Endothelial cell of hepatic sinusoid (primary cell): Measurements from ENCODE around the gene ADAMTS3.

Source experiments
- in situ Hi-C: cut with HindIII; loops from 2 replicates; pipeline ENCODE4 v1.10.0; 2017; ENCODE audit warnings: low sequenced_read_pairs

Gene ADAMTS3

DNA sequence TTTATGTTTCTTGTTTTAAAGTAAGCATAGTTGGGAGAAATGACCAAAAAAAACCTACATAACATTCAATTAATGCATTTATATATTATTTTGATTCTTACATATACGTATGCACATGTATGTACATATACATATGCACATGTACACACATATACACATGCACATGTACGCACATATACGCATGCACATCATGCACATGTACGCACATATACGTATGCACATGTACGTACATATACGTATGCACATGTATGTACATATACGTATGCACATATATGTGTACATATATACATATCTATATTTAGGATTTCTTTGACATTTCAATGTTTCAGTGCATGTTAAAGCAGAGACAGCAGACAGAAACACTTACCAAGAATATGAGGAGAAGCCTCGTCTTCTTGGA is 263.4 kb downstream of the ADAMTS3 start:
- in situ Hi-C loops: no loop called here

DNA sequence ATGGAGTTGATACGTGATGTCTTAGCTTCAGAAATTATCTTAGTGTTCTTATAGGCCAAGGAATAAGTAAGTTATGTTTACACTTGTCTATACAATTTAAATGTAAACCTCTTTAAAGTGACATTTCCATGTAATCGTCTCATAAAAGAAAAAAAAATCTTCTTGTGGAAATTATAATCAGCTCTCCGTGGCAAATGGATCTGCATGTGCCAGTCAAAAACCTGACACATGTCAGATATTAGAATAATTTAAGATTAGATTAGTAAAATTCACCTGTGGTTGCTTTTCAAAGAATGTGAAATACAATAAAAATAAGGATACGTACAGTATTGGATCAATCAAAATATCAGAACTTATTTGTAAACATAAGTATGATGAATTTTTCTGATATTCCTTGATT is 263.9 kb downstream of the ADAMTS3 start:
- in situ Hi-C loops: no loop called here

DNA sequence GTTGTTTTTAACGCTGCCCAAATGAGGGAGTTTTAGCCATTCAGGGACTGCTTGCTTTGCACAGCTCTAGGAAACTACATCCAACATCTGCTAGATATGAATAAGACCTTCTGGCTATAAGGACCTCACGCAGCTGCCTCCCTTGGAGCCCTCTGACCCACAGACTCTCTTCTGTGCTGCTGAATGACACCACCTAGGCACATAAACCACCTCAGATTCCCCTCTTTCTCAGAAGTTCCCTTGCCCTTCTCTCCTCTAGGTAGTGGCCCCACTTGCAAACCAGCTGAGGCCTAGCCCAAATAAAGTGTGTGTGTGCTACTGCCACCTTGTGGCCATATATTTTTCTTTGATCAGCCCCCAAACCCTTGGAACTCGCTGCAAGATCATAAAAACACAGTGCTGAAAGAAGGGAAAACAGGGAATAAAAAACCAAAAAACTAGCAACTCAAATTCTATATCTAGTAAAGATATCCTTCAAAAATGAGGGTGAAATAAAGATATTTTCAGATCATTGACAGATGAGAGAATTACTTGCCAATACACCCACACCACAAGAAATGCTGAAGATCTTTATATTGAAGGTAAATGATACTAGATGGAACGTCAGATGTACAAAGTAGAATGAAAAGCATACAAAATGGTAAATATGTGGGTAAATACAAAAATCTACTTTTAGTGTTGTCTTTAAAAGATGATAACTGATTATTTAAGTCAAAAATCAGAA is 265.9 kb downstream of the ADAMTS3 start:
- in situ Hi-C loops: no loop called here

DNA sequence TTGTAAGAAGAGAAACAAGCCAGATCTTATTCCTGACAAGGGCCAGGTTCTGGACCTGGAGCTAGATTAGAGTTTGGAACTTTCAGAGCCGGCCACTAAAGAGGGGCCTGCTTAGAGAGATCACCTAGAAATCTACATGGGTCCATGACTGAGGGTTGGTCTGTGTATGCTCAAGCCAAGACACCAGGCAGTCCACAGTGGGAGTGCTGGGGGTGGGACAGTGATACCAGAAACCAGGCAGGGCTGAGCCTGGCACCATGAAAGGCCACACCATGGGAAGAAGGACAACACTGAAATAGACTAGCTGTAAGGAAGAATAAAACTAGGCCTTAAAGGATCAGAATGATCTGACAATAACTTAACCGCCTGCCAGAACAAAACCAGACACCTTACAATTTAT is 267.3 kb downstream of the ADAMTS3 start:
- in situ Hi-C loops: no loop called here

DNA sequence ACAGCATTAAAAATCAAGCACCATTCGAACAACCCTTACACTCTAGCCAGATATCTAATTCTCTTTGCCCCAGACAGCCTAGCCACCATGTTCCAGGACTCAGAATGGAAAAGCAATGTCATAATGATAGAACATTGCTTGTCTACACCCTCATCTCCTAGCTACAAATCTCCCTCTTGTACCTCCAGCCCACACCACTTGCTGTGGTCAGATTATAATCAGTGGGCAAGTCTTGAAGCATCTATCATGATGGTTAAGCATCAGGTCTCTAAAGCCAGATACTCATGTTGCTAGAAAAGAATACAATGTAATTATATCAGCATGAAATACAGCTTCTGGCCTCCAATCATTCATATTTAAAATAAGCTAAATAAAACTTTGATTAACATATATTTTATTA is 268.9 kb downstream of the ADAMTS3 start:
- in situ Hi-C loops: no loop called here

DNA sequence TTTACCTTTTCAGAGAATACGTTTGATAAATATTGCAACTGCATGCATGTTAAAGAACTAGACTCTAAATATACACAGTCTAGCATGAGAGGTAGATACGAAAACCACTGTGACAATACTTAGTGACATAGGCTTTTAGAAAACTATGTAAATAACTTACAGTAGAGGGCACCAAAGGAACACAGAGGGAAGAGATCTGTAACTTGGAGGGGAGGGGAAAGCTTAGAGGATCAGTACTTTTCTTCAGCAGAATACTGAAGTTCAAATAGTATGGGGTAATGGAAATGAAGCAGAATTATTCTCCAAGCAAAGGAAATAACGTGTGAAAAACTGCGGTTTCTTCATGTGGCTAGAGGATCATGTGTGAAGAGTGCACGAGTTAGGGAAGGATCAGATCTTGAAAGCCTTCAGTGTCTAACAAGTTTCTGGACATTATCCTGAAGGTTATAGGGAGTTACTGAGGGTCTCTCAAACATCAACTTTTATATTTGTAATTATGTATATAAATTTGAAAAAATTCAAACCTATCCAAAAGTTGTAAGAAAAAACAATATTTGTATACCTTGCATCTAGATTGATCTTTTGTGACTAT is 273.0 kb downstream of the ADAMTS3 start:
- in situ Hi-C loops: no loop called here

DNA sequence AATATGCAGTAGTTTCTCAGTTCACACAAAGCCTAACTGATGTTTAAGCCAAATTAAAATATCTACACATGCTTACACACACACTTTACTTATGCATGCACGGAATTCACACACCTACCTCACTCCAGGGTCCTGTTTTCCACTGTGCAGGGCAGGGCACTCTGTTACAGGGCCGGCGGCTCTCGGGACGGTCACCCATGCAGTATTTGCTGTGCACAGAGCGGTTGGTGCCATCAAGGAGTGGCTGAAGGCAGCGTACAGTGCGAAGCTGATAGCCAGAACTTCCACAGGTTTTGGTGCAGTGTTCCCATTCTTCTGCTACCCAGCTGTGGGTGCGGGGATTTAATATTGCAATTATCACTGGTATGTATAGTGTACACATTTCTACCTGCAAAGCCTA is 278.3 kb downstream of the ADAMTS3 start:
- in situ Hi-C loops: no loop called here

DNA sequence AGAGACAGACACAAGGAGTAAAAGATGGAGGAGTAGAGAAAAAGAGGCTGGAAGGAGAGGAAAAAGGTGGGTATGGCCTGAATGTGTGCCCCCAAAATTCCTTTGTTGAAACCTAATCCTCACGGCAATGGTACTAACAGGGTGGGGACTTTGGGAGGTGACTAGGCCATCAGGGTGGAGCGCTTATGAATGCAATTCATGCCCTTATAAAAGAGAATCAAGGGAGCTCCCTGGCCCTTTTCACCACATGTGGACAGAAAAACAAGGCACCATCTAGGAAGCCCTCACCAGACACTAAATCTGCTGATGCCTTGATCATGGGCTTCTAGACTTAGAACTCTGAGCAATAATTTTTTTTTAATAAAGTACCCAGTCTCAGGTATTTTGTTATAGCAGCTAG is 282.1 kb downstream of the ADAMTS3 start:
- in situ Hi-C loops: no loop called here

DNA sequence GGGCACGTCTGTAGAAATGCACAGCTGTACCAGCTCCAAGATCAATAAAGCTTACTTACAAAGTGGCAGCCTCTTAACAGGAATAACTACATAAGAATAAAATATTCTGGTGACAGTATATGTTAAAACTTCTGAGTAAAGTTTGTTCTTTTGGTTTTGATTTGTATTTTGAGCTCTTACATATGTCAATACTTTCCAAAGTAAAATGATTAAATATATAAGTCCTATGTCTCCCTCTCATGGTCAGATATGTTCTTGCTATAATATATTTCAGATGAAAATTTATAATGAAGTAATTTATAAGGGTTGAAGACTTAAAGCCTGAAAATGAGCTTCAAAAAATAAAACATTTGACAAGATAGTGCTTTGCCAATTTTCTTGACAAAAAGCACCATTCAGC is 282.8 kb downstream of the ADAMTS3 start:
- in situ Hi-C loops: no loop called here

DNA sequence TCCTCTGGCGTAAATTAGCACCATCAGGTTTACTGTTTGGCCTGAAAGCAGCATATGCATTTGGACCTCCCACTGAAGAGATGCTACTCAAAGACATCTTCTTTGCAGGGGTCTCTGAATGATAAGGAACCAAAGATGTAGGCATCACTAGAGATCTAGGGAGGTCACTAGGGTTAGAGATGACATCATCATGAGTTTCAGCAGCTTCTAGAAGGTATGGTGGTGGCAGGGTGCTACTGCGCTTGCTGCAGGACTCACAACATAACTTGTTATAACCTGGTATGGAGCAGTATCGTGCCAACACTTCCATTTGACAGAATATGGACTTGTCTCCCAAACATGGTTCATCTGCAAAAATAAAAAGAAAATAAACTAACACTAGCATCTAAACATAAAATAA is 285.7 kb downstream of the ADAMTS3 start:
- in situ Hi-C loops: no loop called here

DNA sequence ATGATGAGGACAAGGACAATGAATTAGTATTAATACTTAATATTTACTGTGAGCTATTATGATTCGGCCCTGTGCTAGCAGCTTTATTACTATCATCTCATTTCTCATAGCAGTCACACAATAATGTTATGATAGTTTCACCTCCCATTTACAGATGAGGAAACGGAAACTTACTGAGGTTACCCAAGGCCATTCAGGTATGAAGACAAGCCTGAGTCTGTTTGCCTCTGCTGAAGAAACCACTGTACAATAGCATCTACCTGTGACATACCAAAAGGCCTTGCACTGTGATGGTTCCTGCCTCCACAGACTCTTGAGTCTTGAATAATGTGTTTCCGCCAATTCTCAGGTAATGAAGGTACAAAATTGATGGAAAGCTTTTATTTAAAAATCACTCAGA is 288.8 kb downstream of the ADAMTS3 start:
- in situ Hi-C loops: no loop called here

DNA sequence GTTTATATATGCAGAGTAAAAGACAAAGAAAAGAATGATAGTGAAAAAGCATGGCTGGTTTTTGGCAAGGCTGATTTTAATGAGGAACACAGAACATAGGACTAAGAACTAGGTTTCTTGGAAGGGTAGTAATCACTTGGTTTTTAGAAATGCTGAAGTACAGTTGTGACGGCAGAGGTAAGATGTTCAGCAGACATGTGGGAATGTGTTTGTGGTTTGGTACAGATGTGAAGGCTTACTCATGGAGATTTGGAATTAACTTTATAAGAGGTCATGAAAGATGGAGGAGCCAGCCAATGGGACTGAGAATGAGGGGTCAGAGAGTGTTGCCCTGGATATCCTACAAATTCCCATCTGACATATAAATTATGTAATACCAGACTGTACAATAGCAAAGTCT is 293.6 kb downstream of the ADAMTS3 start:
- in situ Hi-C loops: no loop called here

DNA sequence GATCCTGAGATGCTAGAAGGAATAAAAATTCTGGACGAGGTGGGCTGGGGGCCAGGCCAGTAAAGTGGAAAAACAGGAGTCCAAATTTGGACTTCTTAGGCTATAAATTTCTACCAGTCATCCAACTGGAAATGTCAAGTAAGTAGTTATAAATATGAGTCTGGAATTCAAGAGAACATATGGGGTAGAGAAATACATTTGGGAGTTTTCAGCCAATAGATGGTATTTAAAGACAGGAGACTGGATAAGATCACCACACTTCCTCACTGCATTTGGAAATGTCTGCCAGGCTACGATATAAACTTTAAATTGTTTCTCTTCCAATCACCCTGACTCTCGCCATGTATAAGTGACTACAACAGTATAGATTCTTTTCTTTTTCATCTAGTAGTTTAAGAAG is 294.8 kb downstream of the ADAMTS3 start:
- in situ Hi-C loops: no loop called here

DNA sequence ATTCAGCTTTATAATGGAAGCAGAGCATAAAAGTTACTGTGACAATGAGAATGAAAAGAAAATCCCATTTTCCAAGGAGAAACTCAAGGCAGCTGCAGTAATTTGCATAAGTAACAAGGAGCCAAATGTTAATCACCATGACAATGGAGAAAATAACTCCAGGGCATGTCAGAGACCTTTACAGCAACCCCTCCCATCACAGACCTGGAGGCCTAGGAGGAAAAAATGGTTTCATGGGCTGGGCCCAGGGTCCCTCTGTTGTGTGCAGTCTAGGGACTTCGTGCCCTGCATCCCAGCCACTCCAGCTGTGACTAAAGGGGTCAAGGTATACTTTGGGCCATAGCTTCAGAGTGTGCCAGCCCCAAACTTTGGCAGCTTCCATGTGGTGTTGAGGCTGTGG is 313.8 kb downstream of the ADAMTS3 start:
- in situ Hi-C loops: no loop called here

DNA sequence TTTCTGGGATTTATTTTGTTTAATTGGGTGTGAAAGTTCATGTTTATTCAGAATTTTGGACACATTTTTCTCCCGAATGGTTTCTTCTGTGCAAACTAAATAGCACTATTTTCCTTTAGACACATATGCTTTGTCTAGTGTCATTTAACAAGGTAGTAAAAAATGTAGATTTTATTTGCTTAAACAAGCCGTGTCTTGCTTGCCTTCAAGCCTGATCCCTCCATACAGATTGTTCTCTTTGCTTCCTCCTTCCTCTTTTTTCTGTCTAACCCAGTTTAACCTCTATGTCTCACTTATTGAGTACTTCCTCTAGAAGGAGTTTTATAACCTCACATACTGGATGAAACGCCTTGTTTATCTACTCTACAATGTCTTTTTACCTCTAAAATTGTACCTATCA is 325.4 kb downstream of the ADAMTS3 start:
- in situ Hi-C loops: no loop called here

DNA sequence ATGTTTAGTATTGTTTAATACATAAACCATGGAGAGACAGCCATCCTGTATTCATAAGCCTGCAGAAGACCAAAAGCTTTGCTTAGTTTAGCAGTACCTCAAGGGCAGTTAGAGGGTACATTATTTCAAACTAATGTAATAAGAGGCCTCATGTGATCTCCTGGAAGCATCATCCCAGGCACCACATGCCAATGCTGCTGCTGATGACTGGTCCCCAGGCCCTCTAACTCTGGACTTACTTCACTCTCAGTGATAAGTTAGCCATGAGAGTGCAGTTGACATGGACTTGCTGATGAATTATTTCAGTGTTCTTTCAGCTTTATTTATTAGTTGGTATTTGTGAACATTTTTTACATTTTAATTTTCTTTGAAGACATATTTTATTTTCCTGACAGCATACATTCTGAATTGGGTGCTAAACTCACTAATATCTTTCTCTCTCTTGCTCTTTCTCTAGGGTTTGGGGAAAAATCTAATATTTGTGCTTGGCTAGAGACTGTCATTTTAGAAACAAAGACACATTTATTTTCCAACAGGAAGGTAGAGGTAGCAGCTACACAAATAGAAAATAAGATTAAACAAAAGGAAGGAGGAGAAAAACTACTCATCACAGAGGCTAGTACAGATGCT is 329.4 kb downstream of the ADAMTS3 start:
- in situ Hi-C loops: no loop called here
